ENCODE results near the gene ITFG2. TPM values are rescaled to one million over a fixed set of nuclear protein-coding genes. Genes with fewer than 3 reads are reported as not detected.

The ITFG2 gene
- total RNA-seq, 1 experiment from 2014 or later: 11.8 TPM

- Histone ChIP-seq H3K4me3 (ENCODE audit: insufficient read depth, low read depth, low read length) (no peak overlapping the region), H3K36me3 (replicated peaks; ENCODE audit: control insufficient read depth, insufficient read depth, low read length) (peaks cover 51% of the 10 kb centered on the region)
These were observed 7.9 kb upstream of the ITFG2 start for GRCh38 chr12:2804393-2805142.

GRCh38 chr12:2805143-2805520 is 7.3 kb upstream of the ITFG2 start:
- H3K36me3 ChIP-seq (replicated peaks; ENCODE audit: control insufficient read depth, insufficient read depth, low read length): peaks cover 46% of the 10 kb centered on the region
- no peak for DNase-seq
- H3K4me3 ChIP-seq (ENCODE audit: insufficient read depth, low read depth, low read length): no peak overlapping the region
- no peaks in the 10 kb centered on the region for H3K27me3 ChIP-seq (ENCODE audit: control insufficient read depth, insufficient read depth, low read length)

More at GRCh38 chr12:2804393-2805142, 7.9 kb upstream of the ITFG2 start:
- no peaks in the 10 kb centered on the region for H3K27me3 ChIP-seq (ENCODE audit: control insufficient read depth, insufficient read depth, low read length)
- DNase-seq: no peak

- DNase-seq: no peak
- H3K4me3 ChIP-seq (ENCODE audit: insufficient read depth, low read depth, low read length): no peak overlapping the region
- H3K36me3 ChIP-seq (replicated peaks; ENCODE audit: control insufficient read depth, insufficient read depth, low read length): peaks cover 31% of the 10 kb centered on the region
- no peaks in the 10 kb centered on the region for H3K27me3 ChIP-seq (ENCODE audit: control insufficient read depth, insufficient read depth, low read length)
These were observed 5.8 kb upstream of the ITFG2 start for GRCh38 chr12:2806700-2807099.

GRCh38 chr12:2811801-2812200 is 667 bp upstream of the ITFG2 start:
- DNase-seq: no peak
- Histone ChIP-seq H3K4me3 (ENCODE audit: insufficient read depth, low read depth, low read length) (no peak overlapping the region), H3K36me3 (replicated peaks; ENCODE audit: control insufficient read depth, insufficient read depth, low read length) (no peaks in the 10 kb centered on the region; the same call in 1 of the 2 replicates), H3K27me3 (ENCODE audit: control insufficient read depth, insufficient read depth, low read length) (no peaks in the 10 kb centered on the region)

GRCh38 chr12:2813214-2814185 is 1.0 kb downstream of the ITFG2 start:
- H3K36me3 ChIP-seq (replicated peaks; ENCODE audit: control insufficient read depth, insufficient read depth, low read length): peaks cover 4% of the 10 kb centered on the region
- H3K4me3 ChIP-seq (ENCODE audit: insufficient read depth, low read depth, low read length): peak overlapping the region; percentile 80
- no peaks in the 10 kb centered on the region for H3K27me3 ChIP-seq (ENCODE audit: control insufficient read depth, insufficient read depth, low read length)
- DNase-seq: peak; percentile 81

- Histone ChIP-seq H3K4me3 (ENCODE audit: insufficient read depth, low read depth, low read length) (no peak overlapping the region), H3K27me3 (ENCODE audit: control insufficient read depth, insufficient read depth, low read length) (no peaks in the 10 kb centered on the region), H3K36me3 (replicated peaks; ENCODE audit: control insufficient read depth, insufficient read depth, low read length) (peaks cover 33% of the 10 kb centered on the region)
- DNase-seq: no peak
These were observed 7.3 kb downstream of the ITFG2 start for GRCh38 chr12:2819810-2820209.

- H3K36me3 ChIP-seq (replicated peaks; ENCODE audit: control insufficient read depth, insufficient read depth, low read length): peaks cover 33% of the 10 kb centered on the region
- H3K27me3 ChIP-seq (ENCODE audit: control insufficient read depth, insufficient read depth, low read length): no peaks in the 10 kb centered on the region
- DNase-seq: peak; percentile 77
- H3K4me3 ChIP-seq (ENCODE audit: insufficient read depth, low read depth, low read length): no peak overlapping the region
These were observed 8.0 kb downstream of the ITFG2 start for GRCh38 chr12:2820432-2820831.

- Histone ChIP-seq H3K36me3 (replicated peaks; ENCODE audit: control insufficient read depth, insufficient read depth, low read length) (peaks cover 41% of the 10 kb centered on the region), H3K4me3 (ENCODE audit: insufficient read depth, low read depth, low read length) (no peak overlapping the region), H3K27me3 (ENCODE audit: control insufficient read depth, insufficient read depth, low read length) (no peaks in the 10 kb centered on the region)
- DNase-seq: no peak
These were observed 11.0 kb downstream of the ITFG2 start for GRCh38 chr12:2823483-2823882.

- Histone ChIP-seq H3K27me3 (ENCODE audit: control insufficient read depth, insufficient read depth, low read length) (no peaks in the 10 kb centered on the region), H3K4me3 (ENCODE audit: insufficient read depth, low read depth, low read length) (no peak overlapping the region), H3K36me3 (replicated peaks; ENCODE audit: control insufficient read depth, insufficient read depth, low read length) (peaks cover 41% of the 10 kb centered on the region)
- DNase-seq: no peak
These were observed 12.1 kb downstream of the ITFG2 start for GRCh38 chr12:2824541-2824940.

GRCh38 chr12:2825132-2825531 is 12.7 kb downstream of the ITFG2 start:
- Histone ChIP-seq H3K4me3 (ENCODE audit: insufficient read depth, low read depth, low read length) (no peak overlapping the region), H3K27me3 (ENCODE audit: control insufficient read depth, insufficient read depth, low read length) (no peaks in the 10 kb centered on the region), H3K36me3 (replicated peaks; ENCODE audit: control insufficient read depth, insufficient read depth, low read length) (peaks cover 40% of the 10 kb centered on the region)
- DNase-seq: peak; percentile 54

GRCh38 chr12:2826036-2826435 is 13.6 kb downstream of the ITFG2 start:
- DNase-seq: no peak
- Histone ChIP-seq H3K4me3 (ENCODE audit: insufficient read depth, low read depth, low read length) (no peak overlapping the region), H3K36me3 (replicated peaks; ENCODE audit: control insufficient read depth, insufficient read depth, low read length) (peaks cover 33% of the 10 kb centered on the region), H3K27me3 (ENCODE audit: control insufficient read depth, insufficient read depth, low read length) (no peaks in the 10 kb centered on the region)

- H3K4me3 ChIP-seq (ENCODE audit: insufficient read depth, low read depth, low read length): no peak overlapping the region
- no peak for DNase-seq
- no peaks in the 10 kb centered on the region for H3K27me3 ChIP-seq (ENCODE audit: control insufficient read depth, insufficient read depth, low read length)
These were observed 14.4 kb downstream of the ITFG2 start for GRCh38 chr12:2826721-2827515.

GRCh38 chr12:2829275-2829674 is 16.8 kb downstream of the ITFG2 start:
- peaks cover 2% of the 10 kb centered on the region; the same call in 1 of the 2 replicates for H3K27me3 ChIP-seq (ENCODE audit: control insufficient read depth, insufficient read depth, low read length)
- H3K36me3 ChIP-seq (replicated peaks; ENCODE audit: control insufficient read depth, insufficient read depth, low read length): peaks cover 12% of the 10 kb centered on the region
- H3K4me3 ChIP-seq (ENCODE audit: insufficient read depth, low read depth, low read length): no peak overlapping the region
- no peak for DNase-seq

More at GRCh38 chr12:2826721-2827515, 14.4 kb downstream of the ITFG2 start:
- peaks cover 25% of the 10 kb centered on the region for H3K36me3 ChIP-seq (replicated peaks; ENCODE audit: control insufficient read depth, insufficient read depth, low read length)

- Histone ChIP-seq H3K4me3 (ENCODE audit: insufficient read depth, low read depth, low read length) (no peak overlapping the region), H3K36me3 (replicated peaks; ENCODE audit: control insufficient read depth, insufficient read depth, low read length) (peaks cover 2% of the 10 kb centered on the region), H3K27me3 (ENCODE audit: control insufficient read depth, insufficient read depth, low read length) (peaks cover 3% of the 10 kb centered on the region; the same call in 1 of the 2 replicates)
- no peak for DNase-seq
These were observed 20.2 kb downstream of the ITFG2 start for GRCh38 chr12:2832550-2833127.

Measured in H7 (cell line).